ENCODE results near the gene USP49. TPM values are rescaled to one million over a fixed set of nuclear protein-coding genes. Genes with fewer than 3 reads are reported as not detected.

USP49 gene
- total and polyA plus RNA-seq, 11 donors = 0.87 to 3.4 (median 1.7) TPM

- no peak for DNase-seq
- Histone ChIP-seq H3K4me1 (peaks cover 0 to 29% (median 7%) of the 10 kb centered on the region in 12 donors), H3K27ac (no peak overlapping the region), H3K36me3 (peaks cover 0 to 80% (median 47%) of the 10 kb centered on the region in 9 donors), H3K27me3 (no peaks in the 10 kb centered on the region), H3K4me3 (no peak overlapping the region), H3K9me3 (no peaks in the 10 kb centered on the region)
- TF ChIP-seq POLR2A (IDR thresholded peaks at IDR 0.05) = no peak
- no peak for TF ChIP-seq CTCF (IDR thresholded peaks at IDR 0.05)
- 89 to 93% (median 92%) methylated on average over 2 of the region's 2 CpGs for WGBS, 4 donors
- ATAC-seq = no peak
- intact Hi-C loops (cut with DNase I) = loop anchor here in 1 of 10 donors (5.0 kb wide), 1 partner anchor 121 kb away; no protein-coding TSS in a partner anchor
Observed at GRCh38 chr6:41796474-41796873, 98.7 kb downstream of the USP49 start.

GRCh38 chr6:41791984-41792383, 103.2 kb downstream of the USP49 start:
- no peaks in the 10 kb centered on the region for H3K27me3 ChIP-seq
- peaks cover 4 to 43% (median 20%) of the 10 kb centered on the region in 12 donors for H3K4me1 ChIP-seq
- intact Hi-C loops (cut with DNase I) = no loop called here
- no peak for DNase-seq
- WGBS, 4 donors = 63 to 79% (median 68%) methylated on average over 4 of the region's 4 CpGs
- no peak overlapping the region for H3K4me3 ChIP-seq
- no peaks in the 10 kb centered on the region for H3K9me3 ChIP-seq
- TF ChIP-seq POLR2A (IDR thresholded peaks at IDR 0.05) (no peak), CTCF (IDR thresholded peaks at IDR 0.05) (no peak)
- ATAC-seq = no peak
- H3K27ac ChIP-seq = peak overlapping the region in 3 of 12 donors; percentile 17 to 53 (median 28)
- H3K36me3 ChIP-seq = peaks cover 0 to 80% (median 56%) of the 10 kb centered on the region in 9 donors

GRCh38 chr6:41791305-41791704, 103.9 kb downstream of the USP49 start:
- intact Hi-C loops (cut with DNase I) = no loop called here
- DNase-seq = no peak
- H3K4me3 ChIP-seq = no peak overlapping the region
- no peaks in the 10 kb centered on the region for H3K27me3 ChIP-seq
- H3K27ac ChIP-seq = peak overlapping the region in 1 of 12 donors; percentile 28
- WGBS, 4 donors = 78 to 87% (median 84%) methylated on average over 1 of the region's 1 CpG
- TF ChIP-seq CTCF (IDR thresholded peaks at IDR 0.05) (no peak), POLR2A (IDR thresholded peaks at IDR 0.05) (no peak)
- H3K36me3 ChIP-seq = peaks cover 0 to 73% (median 52%) of the 10 kb centered on the region in 9 donors
- H3K9me3 ChIP-seq = no peaks in the 10 kb centered on the region
- H3K4me1 ChIP-seq = peaks cover 4 to 43% (median 20%) of the 10 kb centered on the region in 12 donors
- no peak for ATAC-seq

- no peak overlapping the region for H3K27ac ChIP-seq
- no peaks in the 10 kb centered on the region for H3K27me3 ChIP-seq
- no peak for DNase-seq
- TF ChIP-seq POLR2A (IDR thresholded peaks at IDR 0.05) (no peak), CTCF (IDR thresholded peaks at IDR 0.05) (no peak)
- H3K4me3 ChIP-seq = no peak overlapping the region
- ATAC-seq = no peak
- WGBS, 4 donors = 96 to 98% (median 98%) methylated on average over 1 of the region's 1 CpG
- H3K36me3 ChIP-seq = peaks cover 0 to 65% (median 43%) of the 10 kb centered on the region in 9 donors
- no peaks in the 10 kb centered on the region for H3K9me3 ChIP-seq
- intact Hi-C loops (cut with DNase I) = no loop called here
- H3K4me1 ChIP-seq = peaks cover 10 to 53% (median 31%) of the 10 kb centered on the region in 12 donors
Observed at GRCh38 chr6:41790045-41790444, 105.1 kb downstream of the USP49 start.

Measured in heart left ventricle (tissue), 16 donors.